Erythroblast (primary cell): ENCODE results near the gene IL17D.

Experiments used
- DNase-seq, 2 experiments: peaks; one replicate each; lab custom pipeline; 2025; lab: John Stamatoyannopoulos, UW
- GATA1 ChIP-seq: IDR thresholded peaks from 2 replicates; pipeline ENCODE4 v1.6.1; 2011; ENCODE audit warnings: low read depth, mild to moderate bottlenecking, control low read depth, low read length, moderate library complexity
- POLR2A ChIP-seq: IDR thresholded peaks from 2 replicates; pipeline ENCODE4 v1.6.1; 2011; ENCODE audit warnings: mild to moderate bottlenecking, low read length

Gene IL17D

GRCh38 chr13:20682061-20682460, 21.4 kb upstream of the IL17D start:
- DNase-seq = no peak

GRCh38 chr13:20684041-20684440, 19.5 kb upstream of the IL17D start:
- no peak for DNase-seq
- TF ChIP-seq POLR2A = no peak
- no peak for TF ChIP-seq GATA1

More at GRCh38 chr13:20682061-20682460, 21.4 kb upstream of the IL17D start:
- TF ChIP-seq GATA1 (no peak), POLR2A (no peak)

GRCh38 chr13:20684546-20684945, 19.0 kb upstream of the IL17D start:
- no peak for TF ChIP-seq GATA1
- TF ChIP-seq POLR2A = no peak
- no peak for DNase-seq

GRCh38 chr13:20685092-20685491, 18.4 kb upstream of the IL17D start:
- TF ChIP-seq GATA1 (no peak), POLR2A (no peak)
- no peak for DNase-seq

- no peak for TF ChIP-seq POLR2A
- no peak for TF ChIP-seq GATA1
- DNase-seq = no peak
These were observed 17.3 kb upstream of the IL17D start for GRCh38 chr13:20686167-20686566.

GRCh38 chr13:20686863-20687579, 16.5 kb upstream of the IL17D start:
- TF ChIP-seq GATA1 (no peak), POLR2A (no peak)
- DNase-seq = no peak

- no peak for TF ChIP-seq GATA1
- TF ChIP-seq POLR2A = no peak
- no peak for DNase-seq
These were observed 14.2 kb upstream of the IL17D start for GRCh38 chr13:20689291-20689690.

- DNase-seq = no peak
- TF ChIP-seq POLR2A (no peak), GATA1 (no peak)
These were observed 11.9 kb upstream of the IL17D start for GRCh38 chr13:20691616-20692015.

GRCh38 chr13:20696073-20696472, 7.4 kb upstream of the IL17D start:
- DNase-seq = no peak
- no peak for TF ChIP-seq GATA1
- TF ChIP-seq POLR2A = no peak

GRCh38 chr13:20699715-20700114, 3.8 kb upstream of the IL17D start:
- DNase-seq = no peak
- TF ChIP-seq GATA1 (no peak), POLR2A (no peak)

- no peak for TF ChIP-seq POLR2A
- TF ChIP-seq GATA1 = no peak
These were observed 3.2 kb upstream of the IL17D start for GRCh38 chr13:20700288-20700687.

GRCh38 chr13:20701461-20701860, 2.0 kb upstream of the IL17D start:
- DNase-seq = no peak
- TF ChIP-seq POLR2A (no peak), GATA1 (no peak)

More at GRCh38 chr13:20700288-20700687, 3.2 kb upstream of the IL17D start:
- no peak for DNase-seq

GRCh38 chr13:20702530-20702914, 977 bp upstream of the IL17D start:
- TF ChIP-seq POLR2A (no peak), GATA1 (no peak)
- peak in 1 of 2 experiments; percentile 17 for DNase-seq

- TF ChIP-seq GATA1 (no peak), POLR2A (no peak)
- DNase-seq = peak; percentile 82 to 85
These were observed 420 bp downstream of the IL17D start for GRCh38 chr13:20703780-20704458.

- DNase-seq = no peak
- TF ChIP-seq GATA1 (no peak), POLR2A (no peak)
These were observed 1.1 kb downstream of the IL17D start for GRCh38 chr13:20704459-20705069.
